Smooth muscle cell of trachea (primary cell): ENCODE measurements around the gene NECTIN1. TPM values are rescaled to one million over a fixed set of nuclear protein-coding genes. Genes with fewer than 3 reads are reported as not detected.

Experiments used
- total RNA-seq: library from RNA; depleted of rRNA; stranded (reverse); fragments of >200 nt; gene quantifications from 2 replicates; pipeline ENCODE4 v1.2.1, GENCODE V29; 2014

The NECTIN1 gene
- total RNA-seq, result 2.0 and 3.3 TPM in 2 replicates

DNA sequence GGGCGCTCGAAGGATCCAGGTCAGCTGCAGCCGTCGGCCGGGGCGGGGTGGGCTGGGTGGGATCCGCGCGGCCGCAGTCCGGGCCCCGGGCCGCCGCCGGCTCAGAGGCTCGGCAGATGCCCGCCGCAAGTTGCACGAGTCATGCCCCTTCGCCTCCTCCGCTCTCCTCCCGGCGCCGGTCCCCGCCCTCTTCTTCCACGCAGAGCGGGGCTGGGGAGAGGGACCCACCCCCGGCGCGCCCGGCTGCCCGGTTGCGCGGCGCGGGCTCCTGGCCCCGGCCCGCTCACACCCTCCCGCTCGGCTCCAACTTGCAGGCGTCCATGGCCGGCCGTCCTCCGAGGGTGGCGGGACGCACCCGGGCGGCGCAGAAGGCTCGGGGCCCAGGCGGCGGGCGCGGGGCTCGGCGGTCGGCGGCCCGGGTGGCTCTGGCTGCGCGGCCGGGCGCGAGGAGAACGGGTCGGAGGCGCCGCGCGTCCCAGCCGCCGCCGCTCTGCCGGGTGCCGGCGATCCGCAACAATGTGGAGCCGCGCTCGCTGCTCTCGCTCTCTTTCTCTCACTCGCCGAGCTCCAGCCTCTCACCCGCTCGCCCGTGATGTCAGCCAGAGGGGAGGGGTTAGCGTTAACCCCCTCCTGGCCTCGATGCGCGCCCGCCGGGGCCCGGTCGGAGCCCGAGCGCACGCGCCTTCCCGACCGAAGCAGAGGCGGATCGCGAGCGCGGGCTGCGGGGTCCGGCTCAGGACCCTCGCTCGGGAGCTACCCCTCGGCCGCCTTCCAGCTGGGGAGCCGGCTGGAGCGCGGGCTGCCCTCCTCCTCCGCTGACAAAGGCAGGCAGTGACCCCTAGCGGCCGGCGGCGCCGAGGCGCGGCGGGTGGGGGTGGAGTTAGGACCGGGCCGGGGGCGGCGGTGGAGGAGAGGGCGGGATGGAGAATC, at the start of gene NECTIN1:
NECTIN1 (minus strand) TSS at position 550 of the 930 bp plus-strand sequence. CDS start 647 bp downstream, outside the sequence.

